Measurements from ENCODE around the gene TPSG1.

- no peak for TF ChIP-seq EZH2 (IDR thresholded peaks at IDR 0.05; ENCODE audit: low read length)
- no peak for TF ChIP-seq CTCF (optimal IDR thresholded peaks at IDR 0.05 in 1 of 3, IDR thresholded peaks at IDR 0.05 in 1 of 3, conservative IDR thresholded peaks at IDR 0.05 in 1 of 3; ENCODE audit: extremely low read depth in 1 of 3, insufficient read depth in 2 of 3, low read length in 3 of 3)
Observed at GRCh38 chr16:1223355-1224214, 1.5 kb downstream of the TPSG1 start.
